Stimulated activated CD4-positive, alpha-beta T cell treated with anti-CD3 and anti-CD28 coated beads, Interleukin-15, amount 100 ng/mL, for 24 hours (primary cell): Measurements from ENCODE around the gene ADAMTS4.

ENCODE experiments used
- DNase-seq: peaks from one replicate; pipeline ENCODE4 v3.0.0-alpha.2; 2020

Gene ADAMTS4

GRCh38 chr1:161138431-161138830 lies 60.4 kb downstream of the ADAMTS4 start:
- DNase-seq = no peak

DNA sequence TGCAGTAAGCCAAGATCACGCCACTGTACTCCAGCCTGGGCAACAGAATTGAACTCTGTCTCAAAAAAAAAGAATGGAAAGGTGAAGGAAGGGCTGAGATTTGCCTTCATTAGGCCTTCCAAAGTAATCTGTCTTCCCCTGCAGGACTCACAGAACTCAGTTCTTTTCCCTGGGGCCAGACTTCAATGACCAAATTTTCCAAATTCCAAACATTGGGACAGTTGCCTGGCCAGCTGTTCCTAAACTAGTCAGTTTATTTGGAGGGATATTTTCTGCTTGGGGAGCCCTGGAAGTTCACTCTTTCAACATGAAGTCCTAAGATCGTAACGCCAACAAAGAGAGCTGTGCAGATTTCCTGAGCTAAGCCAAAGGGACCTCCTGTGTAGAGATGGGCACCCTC lies 61.0 kb downstream of the ADAMTS4 start:
- DNase-seq = no peak
